K562 (cell line): Measurements from ENCODE around the gene CLEC2B. TPM values are rescaled to one million over a fixed set of nuclear protein-coding genes. Genes with fewer than 3 reads are reported as not detected.

Source experiments
- ATAC-seq: fragments of 200-7000 bp; cut with Tn5 transposase; 3 replicates; pipeline ENCODE4 v1.9.1; 2020; ENCODE audit warnings: moderate library complexity
- BruUV-seq: library from RNA; stranded (reverse); fragments of 400-500 nt; replicated peaks from 2 replicates; lab custom pipeline; 2021; lab: Mats Ljungman, UMichigan
- CTCF ChIA-PET: fragments of 300-600 bp; formaldehyde crosslinking; extraction: SDS; loops from one replicate; lab custom pipeline; 2021; ENCODE audit warnings: low intra/inter-chr PET ratio; lab: Yijun Ruan, JAX
- POLR2A ChIA-PET: fragments of 300-600, 350-650 bp; sonication (Branson Sonifier 250); formaldehyde crosslinking; extraction: SDS; loops from one replicate; lab custom pipeline; 2021; ENCODE audit warnings: antibody characterized with exemption, inconsistent platforms; lab: Yijun Ruan, JAX
- DNase-seq, 4 experiments: peaks; one replicate each; pipeline versions ENCODE4 v3.0.0 to v3.0.0-alpha.2; 2011 to 2018; ENCODE audit warnings: low spot score in 3 of 4, mixed read lengths in 3 of 4; ENCODE audit errors: extremely low read depth in 1 of 4
- FAIRE-seq: peaks from 2 replicates; lab custom pipeline; 2011; peaks lifted over from hg19 to GRCh38; lab: Jason Lieb, UNC
- H2AFZ ChIP-seq: 2 replicates; pipeline ENCODE4 v1.6.0; 2011; ENCODE audit warnings: low read depth, low read length, control low read depth, inconsistent platforms
- H3K27ac ChIP-seq: fragments of 200-600 bp; 3 replicates; pipeline ENCODE4 v1.8.0; 2011; ENCODE audit warnings: low read depth, mild to moderate bottlenecking, control low read depth, inconsistent platforms, low read length, moderate library complexity, mixed read lengths; ENCODE audit errors: extremely low read depth
- H3K27me3 ChIP-seq, 2 experiments: fragments of 300-600 bp in 1 of 2; 2 replicates in 1 of 2; 3 replicates in 1 of 2; pipeline versions ENCODE4 v1.6.0 to v1.8.0; 2011; ENCODE audit warnings: inconsistent platforms in 2 of 2, low read length in 2 of 2, mild to moderate bottlenecking in 1 of 2, mixed read lengths in 1 of 2, moderate library complexity in 1 of 2; ENCODE audit not compliant: control insufficient read depth in 2 of 2, insufficient read depth in 2 of 2
- H3K36me3 ChIP-seq: fragments of 300-600 bp; 3 replicates; pipeline ENCODE4 v1.8.0; 2011; ENCODE audit warnings: mild to moderate bottlenecking, low read length, inconsistent platforms; ENCODE audit not compliant: control insufficient read depth, insufficient read depth
- H3K4me1 ChIP-seq, 2 experiments: fragments of 200-600 bp in 1 of 2; replicated peaks in 1 of 2; 2 replicates in 1 of 2; 3 replicates in 1 of 2; pipeline versions ENCODE4 v1.5.1 to v1.8.0; 2011; ENCODE audit warnings: inconsistent platforms in 2 of 2, low read length in 2 of 2, mild to moderate bottlenecking in 1 of 2, mixed read lengths in 1 of 2, moderate library complexity in 1 of 2; ENCODE audit not compliant: control insufficient read depth in 2 of 2, insufficient read depth in 2 of 2
- H3K4me2 ChIP-seq: 2 replicates; pipeline ENCODE4 v1.6.1; 2011; ENCODE audit warnings: low read length, control low read depth, inconsistent platforms, mixed read lengths; ENCODE audit not compliant: insufficient read depth
- H3K4me3 ChIP-seq: fragments of 200-600 bp; sonication (generic), shearing (Covaris generic); 2 replicates; pipeline ENCODE4 v1.5.1; 2016; ENCODE audit warnings: control low read depth, inconsistent platforms
- H3K79me2 ChIP-seq: fragments of 200-600 bp; 3 replicates; pipeline ENCODE4 v1.8.0; 2011; ENCODE audit warnings: low read length, inconsistent platforms; ENCODE audit not compliant: control insufficient read depth, insufficient read depth
- H3K9ac ChIP-seq, 2 experiments: 2 replicates each; pipeline versions ENCODE4 v1.6.0 to v1.6.1; 2011; ENCODE audit warnings: low read depth in 2 of 2, low read length in 2 of 2, control low read depth in 1 of 2, inconsistent platforms in 1 of 2, mild to moderate bottlenecking in 1 of 2, mixed read lengths in 1 of 2; ENCODE audit not compliant: insufficient read depth in 1 of 2
- H3K9me1 ChIP-seq: one replicate; pipeline ENCODE4 v1.6.0; 2011; ENCODE audit warnings: inconsistent platforms, mild to moderate bottlenecking, low read length, moderate library complexity; ENCODE audit not compliant: control insufficient read depth, insufficient read depth
- H3K9me3 ChIP-seq: replicated peaks from 2 replicates; pipeline ENCODE4 v1.5.1; 2011; ENCODE audit warnings: low read depth, low read length, inconsistent platforms; ENCODE audit not compliant: control insufficient read depth, insufficient read depth
- H4K20me1 ChIP-seq: replicated peaks from 2 replicates; pipeline ENCODE4 v1.6.1; 2011; ENCODE audit warnings: low read length, inconsistent platforms, mixed read lengths; ENCODE audit not compliant: control insufficient read depth, insufficient read depth
- BRD4 ChIP-seq: fragments of 200-600 bp; sonication (generic); IDR thresholded peaks from 2 replicates; pipeline ENCODE4 v1.6.1; 2017; ENCODE audit warnings: inconsistent platforms
- CHCHD3 ChIP-seq: fragments of 250-450 bp; sonication (Bioruptor Pico); IDR thresholded peaks from 2 replicates; pipeline ENCODE4 v2.1.2; 2022; ENCODE audit warnings: mild to moderate bottlenecking
- FUS ChIP-seq: fragments of 200-400 bp; formaldehyde crosslinking; optimal IDR thresholded peaks from 2 replicates; pipeline ENCODE3; 2017; ENCODE audit warnings: low read depth, low read length
- POLR2G ChIP-seq: fragments of 200-400 bp; formaldehyde crosslinking; IDR thresholded peaks from 2 replicates; pipeline ENCODE4 v1.6.1; 2017; ENCODE audit warnings: low read depth, mild to moderate bottlenecking, antibody characterized with exemption, low read length, moderate library complexity
- TBP ChIP-seq: optimal IDR thresholded peaks from 2 replicates; pipeline ENCODE3; 2011; ENCODE audit warnings: low read depth, low read length, improper control_type of control experiment
- ZC3H8 ChIP-seq: fragments of 450-650 bp; IDR thresholded peaks from 2 replicates; pipeline ENCODE4 v1.6.1; 2017
- in situ Hi-C: fragments of 300-500 bp; cut with MboI; formaldehyde crosslinking; loops from 4 replicates; pipeline ENCODE4 v1.15.0; 2018; ENCODE audit warnings: inconsistent platforms, mixed read lengths
- intact Hi-C: fragments of 100-400 bp; cut with micrococcal nuclease; formaldehyde crosslinking; loops from 2 replicates; pipeline ENCODE4 v1.14.2; 2022
- polyA plus RNA-seq, 8 experiments: library from polyadenylated mRNA; depleted of rRNA in 4 of 8; stranded (reverse) in 5 of 8; unstranded in 3 of 8; fragments of >200 nt; fragmentation: Nextera tagmentation in 2 of 8; fragmentation: Illumina TruSeq in 1 of 8; extraction: Ambion mirVana in 2 of 8; extraction: Trizol in 1 of 8; gene quantifications; 2 replicates each; pipeline versions ENCODE4 v1.2.1 to v1.2.3, GENCODE V29; 2011 to 2014; ENCODE audit warnings: inconsistent platforms in 1 of 8, missing spikeins in 1 of 8
- total RNA-seq, 7 experiments: library from RNA; depleted of rRNA in 6 of 7; stranded (reverse); fragments of >200 nt in 6 of 7; fragmentation: Illumina TruSeq in 2 of 7; extraction: Trizol in 2 of 7; gene quantifications; 2 replicates each; pipeline versions ENCODE4 v1.2.1 to v1.2.3, GENCODE V29; 2011 to 2021; ENCODE audit warnings: low replicate concordance in 1 of 7
- TF ChIP-seq, protein P1 (sequence below): fragments of 250-450 bp; sonication (Bioruptor Pico); IDR thresholded peaks from 2 replicates; pipeline ENCODE4 v1.4.0; 2020; ENCODE audit warnings: mild to moderate bottlenecking, moderate library complexity

The CLEC2B gene
- total and polyA plus RNA-seq, 9 of the 15 experiments (the other 6 are each of a cell fraction or from before 2014, with no cell fraction given): 1.3 to 5.9 (median 2.9) TPM

DNA sequence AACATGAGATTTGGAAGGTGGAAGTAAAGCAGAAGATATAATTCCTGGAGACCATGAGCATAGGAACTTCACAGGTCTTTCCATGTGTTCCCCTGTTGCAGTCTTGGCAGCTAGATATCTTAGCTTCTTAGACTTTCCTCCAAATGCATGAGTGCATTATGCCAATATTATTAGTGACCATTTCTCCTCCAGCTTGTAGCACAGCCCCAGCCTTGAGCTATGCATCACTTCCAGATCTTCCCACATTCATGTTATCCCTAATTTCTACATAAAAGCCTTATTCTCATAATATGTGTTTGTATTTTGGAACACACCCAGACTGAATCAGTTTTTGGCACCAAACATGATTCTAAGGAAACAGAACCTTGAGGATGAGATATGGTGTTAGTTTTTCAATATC, 11.0 kb downstream of the CLEC2B start:
- intact Hi-C loops: no loop called here
- no peak overlapping the region for H3K4me3 ChIP-seq
- no peak for TF ChIP-seq ZC3H8
- TF ChIP-seq POLR2G: no peak
- no peak for TF ChIP-seq FUS
- TF ChIP-seq, protein P1, sequence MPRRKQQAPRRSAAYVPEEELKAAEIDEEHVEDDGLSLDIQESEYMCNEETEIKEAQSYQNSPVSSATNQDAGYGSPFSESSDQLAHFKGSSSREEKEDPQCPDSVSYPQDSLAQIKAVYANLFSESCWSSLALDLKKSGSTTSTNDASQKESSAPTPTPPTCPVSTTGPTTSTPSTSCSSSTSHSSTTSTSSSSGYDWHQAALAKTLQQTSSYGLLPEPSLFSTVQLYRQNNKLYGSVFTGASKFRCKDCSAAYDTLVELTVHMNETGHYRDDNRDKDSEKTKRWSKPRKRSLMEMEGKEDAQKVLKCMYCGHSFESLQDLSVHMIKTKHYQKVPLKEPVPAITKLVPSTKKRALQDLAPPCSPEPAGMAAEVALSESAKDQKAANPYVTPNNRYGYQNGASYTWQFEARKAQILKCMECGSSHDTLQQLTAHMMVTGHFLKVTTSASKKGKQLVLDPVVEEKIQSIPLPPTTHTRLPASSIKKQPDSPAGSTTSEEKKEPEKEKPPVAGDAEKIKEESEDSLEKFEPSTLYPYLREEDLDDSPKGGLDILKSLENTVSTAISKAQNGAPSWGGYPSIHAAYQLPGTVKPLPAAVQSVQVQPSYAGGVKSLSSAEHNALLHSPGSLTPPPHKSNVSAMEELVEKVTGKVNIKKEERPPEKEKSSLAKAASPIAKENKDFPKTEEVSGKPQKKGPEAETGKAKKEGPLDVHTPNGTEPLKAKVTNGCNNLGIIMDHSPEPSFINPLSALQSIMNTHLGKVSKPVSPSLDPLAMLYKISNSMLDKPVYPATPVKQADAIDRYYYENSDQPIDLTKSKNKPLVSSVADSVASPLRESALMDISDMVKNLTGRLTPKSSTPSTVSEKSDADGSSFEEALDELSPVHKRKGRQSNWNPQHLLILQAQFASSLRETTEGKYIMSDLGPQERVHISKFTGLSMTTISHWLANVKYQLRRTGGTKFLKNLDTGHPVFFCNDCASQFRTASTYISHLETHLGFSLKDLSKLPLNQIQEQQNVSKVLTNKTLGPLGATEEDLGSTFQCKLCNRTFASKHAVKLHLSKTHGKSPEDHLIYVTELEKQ (CRISPR knock-in tag): no peak
- no peak for TF ChIP-seq BRD4
- no peak for TF ChIP-seq TBP
- TF ChIP-seq CHCHD3 (CRISPR knock-in tag): no peak
- TF ChIP-seq, all 486 proteins: peak for 0
- BruUV-seq: no TSS peak
- Histone ChIP-seq H4K20me1 (no peaks in the 10 kb centered on the region), H3K9ac (no peak overlapping the region), H3K79me2 (no peaks in the 10 kb centered on the region), H3K9me1 (no peaks in the 10 kb centered on the region), H2AFZ (no peak overlapping the region), H3K27me3 (no peaks in the 10 kb centered on the region), H3K36me3 (no peaks in the 10 kb centered on the region), H3K27ac (no peak overlapping the region), H3K4me2 (no peak overlapping the region), H3K4me1 (no peaks in the 10 kb centered on the region), H3K9me3 (no peaks in the 10 kb centered on the region)
- ChIA-PET POLR2A (interaction anchor here (1.0 kb wide), 1 partner anchor 9 kb away, joined by 4 read pairs; no protein-coding TSS in a partner anchor), CTCF (no interaction called here)
- in situ Hi-C loops: no loop called here
- ATAC-seq (no peak), DNase-seq (no peak), FAIRE-seq (no peak)
